DOHH2 (cell line): ENCODE data around the gene ANKRD22.

Experiments used
- CTCF ChIP-seq: fragments of 200-600 bp; sonication (generic); IDR thresholded peaks from one replicate; pipeline ENCODE4 v1.5.1; 2014; ENCODE audit warnings: antibody characterized with exemption, mild to moderate bottlenecking, low read depth, low read length; ENCODE audit not compliant: poor library complexity, severe bottlenecking
- EZH2phosphoT487 ChIP-seq: fragments of 200-600 bp; sonication (generic); IDR thresholded peaks from 2 replicates; pipeline ENCODE4 v1.6.1; 2017; ENCODE audit warnings: borderline replicate concordance, mild to moderate bottlenecking, antibody characterized with exemption, low read length, moderate library complexity, mixed read lengths

GRCh38 chr10:88899886-88900285, 48.2 kb upstream of the ANKRD22 start:
- no peak for TF ChIP-seq CTCF
- no peak for TF ChIP-seq EZH2phosphoT487
